HS-5 (cell line): ENCODE results near the gene ZSCAN21.
A peak's percentile ranks its signal among the peaks of the same experiment; 100 is the strongest.

ENCODE experiments used
- DNase-seq: peaks from one replicate; pipeline ENCODE4 v3.0.0-alpha.2; 2012; ENCODE audit warnings: low read depth

Gene ZSCAN21

GRCh38 chr7:100029596-100029995 lies 20.0 kb upstream of the ZSCAN21 start:
- no peak for DNase-seq

- DNase-seq, result no peak
Observed at GRCh38 chr7:100033526-100033925, 16.0 kb upstream of the ZSCAN21 start.

- DNase-seq, result no peak
Observed at GRCh38 chr7:100034871-100035510, 14.6 kb upstream of the ZSCAN21 start.

- DNase-seq, result no peak
Observed at GRCh38 chr7:100035876-100036275, 13.7 kb upstream of the ZSCAN21 start.

- no peak for DNase-seq
Observed at GRCh38 chr7:100038326-100038725, 11.2 kb upstream of the ZSCAN21 start.

- DNase-seq, result no peak
Observed at GRCh38 chr7:100040575-100040974, 9.0 kb upstream of the ZSCAN21 start.

GRCh38 chr7:100044718-100045117 lies 4.9 kb upstream of the ZSCAN21 start:
- no peak for DNase-seq

- no peak for DNase-seq
Observed at GRCh38 chr7:100048680-100049079, 894 bp upstream of the ZSCAN21 start.

GRCh38 chr7:100051611-100052010 lies 2.0 kb downstream of the ZSCAN21 start:
- DNase-seq, result no peak

GRCh38 chr7:100053215-100053614 lies 3.6 kb downstream of the ZSCAN21 start:
- peak; percentile 15 for DNase-seq

GRCh38 chr7:100057006-100057405 lies 7.4 kb downstream of the ZSCAN21 start:
- no peak for DNase-seq

- DNase-seq, result no peak
Observed at GRCh38 chr7:100059251-100059739, 9.7 kb downstream of the ZSCAN21 start.

- DNase-seq, result no peak
Observed at GRCh38 chr7:100061518-100062193, 12.1 kb downstream of the ZSCAN21 start.

GRCh38 chr7:100063376-100063775 lies 13.8 kb downstream of the ZSCAN21 start:
- no peak for DNase-seq

GRCh38 chr7:100064162-100064561 lies 14.6 kb downstream of the ZSCAN21 start:
- DNase-seq, result no peak

- DNase-seq, result no peak
Observed at GRCh38 chr7:100065452-100066186, 16.0 kb downstream of the ZSCAN21 start.

- no peak for DNase-seq
Observed at GRCh38 chr7:100066953-100067352, 17.4 kb downstream of the ZSCAN21 start.

- DNase-seq, result no peak
Observed at GRCh38 chr7:100069991-100070390, 20.4 kb downstream of the ZSCAN21 start.

GRCh38 chr7:100071018-100071723 lies 21.6 kb downstream of the ZSCAN21 start:
- no peak for DNase-seq

- DNase-seq, result no peak
Observed at GRCh38 chr7:100072462-100072861, 22.9 kb downstream of the ZSCAN21 start.

- no peak for DNase-seq
Observed at GRCh38 chr7:100074841-100075240, 25.3 kb downstream of the ZSCAN21 start.

- no peak for DNase-seq
Observed at GRCh38 chr7:100075418-100075817, 25.8 kb downstream of the ZSCAN21 start.
